HT-29 (cell line): ENCODE data around the gene PPM1F. TPM values are rescaled to one million over a fixed set of nuclear protein-coding genes. Genes with fewer than 3 reads are reported as not detected.

Experiments used
- DNase-seq: peaks from one replicate; pipeline ENCODE4 v3.0.0-alpha.2; 2015; ENCODE audit warnings: low spot score
- total RNA-seq: library from RNA; depleted of rRNA; stranded (reverse); fragments of >200 nt; shearing (Covaris generic); gene quantifications from 2 replicates; pipeline ENCODE4 v1.2.3, GENCODE V29; 2014

Gene PPM1F
- total RNA-seq, 1 experiment from 2014 or later, result 17.8 TPM

GRCh38 chr22:21961127-21961867 is 8.6 kb upstream of the PPM1F start:
- no peak for DNase-seq

GRCh38 chr22:21960200-21961126 is 7.8 kb upstream of the PPM1F start:
- DNase-seq, result no peak

GRCh38 chr22:21959274-21960074 is 6.8 kb upstream of the PPM1F start:
- no peak for DNase-seq

- no peak for DNase-seq
Measured at GRCh38 chr22:21958360-21959273, 6.0 kb upstream of the PPM1F start.

GRCh38 chr22:21951931-21952465 is 650 bp downstream of the PPM1F start:
- peak; percentile 16 for DNase-seq

- DNase-seq, result no peak
Measured at GRCh38 chr22:21951062-21951461, 1.6 kb downstream of the PPM1F start.

GRCh38 chr22:21949948-21950347 is 2.7 kb downstream of the PPM1F start:
- no peak for DNase-seq

GRCh38 chr22:21949569-21949918 is 3.1 kb downstream of the PPM1F start:
- DNase-seq, result no peak

GRCh38 chr22:21948824-21949568 is 3.7 kb downstream of the PPM1F start:
- DNase-seq, result no peak

GRCh38 chr22:21948390-21948789 is 4.3 kb downstream of the PPM1F start:
- DNase-seq, result no peak

- peak; percentile 5 for DNase-seq
Measured at GRCh38 chr22:21947040-21948014, 5.3 kb downstream of the PPM1F start.

- DNase-seq, result no peak
Measured at GRCh38 chr22:21946262-21946925, 6.3 kb downstream of the PPM1F start.

- DNase-seq, result no peak
Measured at GRCh38 chr22:21945453-21946261, 7.0 kb downstream of the PPM1F start.

- DNase-seq, result no peak
Measured at GRCh38 chr22:21944871-21945270, 7.8 kb downstream of the PPM1F start.

- DNase-seq, result no peak
Measured at GRCh38 chr22:21943571-21944448, 8.8 kb downstream of the PPM1F start.
